HG03521 (cell line): Measurements from ENCODE around the gene ABCB9.

Source experiments
- ATAC-seq: cut with Tn5 transposase; IDR thresholded peaks from one replicate; pipeline ENCODE4 v1.9.1; 2021; ENCODE audit warnings: mild to moderate bottlenecking, moderate library complexity; ENCODE audit not compliant: unreplicated experiment

ABCB9 gene

GRCh38 chr12:122884091-122884826 is 82.0 kb downstream of the ABCB9 start:
- ATAC-seq: no peak

DNA sequence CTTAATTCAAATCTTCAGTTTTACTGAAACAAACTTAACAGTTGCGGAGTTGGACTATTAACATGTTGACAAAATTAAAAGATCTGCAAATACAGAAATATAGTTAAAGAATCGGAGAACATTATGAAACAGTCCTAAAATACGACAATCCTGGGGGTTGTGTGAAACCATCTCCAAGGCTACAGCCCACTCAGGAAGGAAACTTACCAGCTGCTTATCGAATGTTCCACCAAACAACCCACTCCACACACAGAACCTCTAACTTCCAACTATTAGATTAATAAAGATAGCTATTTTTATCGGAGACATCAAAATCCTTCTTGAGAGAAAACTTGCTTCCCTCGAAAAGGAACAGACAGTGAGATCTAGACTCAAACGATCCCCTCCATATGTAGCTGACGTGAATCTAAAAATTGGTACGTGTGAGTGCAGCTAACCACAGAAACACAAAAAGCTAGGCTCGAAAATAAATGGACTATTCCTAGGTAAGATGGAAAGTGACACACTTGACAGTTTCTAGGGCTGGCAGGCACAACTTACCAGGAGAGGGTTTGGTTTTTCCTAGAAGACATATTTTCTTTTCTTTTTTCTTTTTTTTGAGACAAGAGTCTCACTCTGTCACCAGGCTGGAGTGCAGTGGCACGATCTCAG is 83.2 kb downstream of the ABCB9 start:
- ATAC-seq: no peak

- ATAC-seq: no peak
These were observed 85.6 kb downstream of the ABCB9 start for GRCh38 chr12:122880668-122881067.

GRCh38 chr12:122880155-122880667 is 86.1 kb downstream of the ABCB9 start:
- ATAC-seq: no peak
